ENCODE data around the gene ACSL5.
"Not testable (repeated sequence)": the region's sequence is repeated elsewhere in the genome, so short reads cannot be mapped to it uniquely, and the experiment has no call there.

Gene ACSL5

GRCh38 chr10:112461029-112461887, 87.3 kb downstream of the ACSL5 start:
- no peak for DNase-seq (ENCODE audit: low read depth)

GRCh38 chr10:112464074-112464473, 90.2 kb downstream of the ACSL5 start:
- not testable (repeated sequence) for DNase-seq (ENCODE audit: low read depth)

GRCh38 chr10:112465299-112465883, 91.5 kb downstream of the ACSL5 start:
- DNase-seq (ENCODE audit: low read depth), result no peak

GRCh38 chr10:112466802-112467201, 92.9 kb downstream of the ACSL5 start:
- DNase-seq (ENCODE audit: low read depth), result no peak

- no peak for DNase-seq (ENCODE audit: low read depth)
These were observed 93.7 kb downstream of the ACSL5 start for GRCh38 chr10:112467541-112468075.

- no peak for DNase-seq (ENCODE audit: low read depth)
These were observed 98.1 kb downstream of the ACSL5 start for GRCh38 chr10:112471878-112472487.

- no peak for DNase-seq (ENCODE audit: low read depth)
These were observed 101.8 kb downstream of the ACSL5 start for GRCh38 chr10:112475575-112476218.

All from activated T-helper 1 cell treated with Interleukin-2 at 50 U/mL for 16 hours (primary cell).